GM12878 (cell line): Measurements from ENCODE around the gene BANP. TPM values are rescaled to one million over a fixed set of nuclear protein-coding genes. Genes with fewer than 3 reads are reported as not detected.

Experiments
- ATAC-seq: fragments of 200-7000 bp; cut with Tn5 transposase; 3 replicates; pipeline ENCODE4 v1.9.1; 2020; ENCODE audit warnings: mild to moderate bottlenecking, moderate library complexity
- BruUV-seq: library from RNA; stranded (reverse); fragments of 400-500 nt; replicated peaks from 2 replicates; lab custom pipeline; 2021; lab: Mats Ljungman, UMichigan
- CTCF ChIA-PET: fragments of 300-600 bp; sonication (Branson Sonifier 250); formaldehyde crosslinking; extraction: SDS; loops from one replicate; lab custom pipeline; 2021; ENCODE audit warnings: inconsistent platforms; lab: Yijun Ruan, JAX
- POLR2A ChIA-PET: fragments of 350-600 bp; formaldehyde crosslinking; extraction: SDS; loops from one replicate; lab custom pipeline; 2021; ENCODE audit warnings: inconsistent platforms; lab: Charles Lee
- RAD21 ChIA-PET: fragments of 300-600 bp; sonication (Branson Sonifier 250); formaldehyde crosslinking; loops from one replicate; lab custom pipeline; 2023; ENCODE audit warnings: antibody characterized with exemption; ENCODE audit not compliant: unreplicated experiment; lab: Charles Lee
- SMC1A ChIA-PET: fragments of 300-600 bp; sonication (Branson Sonifier 250); formaldehyde crosslinking; loops from one replicate; lab custom pipeline; 2023; ENCODE audit not compliant: unreplicated experiment, uncharacterized antibody; lab: Charles Lee
- DNase-seq: peaks from one replicate; pipeline ENCODE4 v3.0.0-alpha.2; 2011; ENCODE audit warnings: low read depth, low spot score
- FAIRE-seq: peaks from 3 replicates; lab custom pipeline; 2011; peaks lifted over from hg19 to GRCh38; lab: Jason Lieb, UNC
- H2AFZ ChIP-seq: 2 replicates; pipeline ENCODE4 v1.6.0; 2011; ENCODE audit warnings: low read depth, low read length, control low read depth; ENCODE audit not compliant: control insufficient read depth
- H3K27ac ChIP-seq: 2 replicates; pipeline ENCODE4 v1.5.1; 2011; ENCODE audit warnings: control low read depth; ENCODE audit not compliant: control insufficient read depth, insufficient read depth
- H3K27me3 ChIP-seq, 2 experiments: replicated peaks in 1 of 2; 2 replicates each; pipeline versions ENCODE4 v1.6.0 to v1.6.1; 2011; ENCODE audit warnings: low read length in 1 of 2; ENCODE audit not compliant: control insufficient read depth in 2 of 2, insufficient read depth in 2 of 2
- H3K36me3 ChIP-seq, 2 experiments: 2 replicates each; pipeline ENCODE4 v1.5.1; 2011; ENCODE audit warnings: low read length in 1 of 2; ENCODE audit not compliant: control insufficient read depth in 2 of 2, insufficient read depth in 2 of 2
- H3K4me1 ChIP-seq: 2 replicates; pipeline ENCODE4 v1.6.1; 2011; ENCODE audit warnings: mild to moderate bottlenecking, low read length, moderate library complexity, mixed read lengths; ENCODE audit not compliant: control insufficient read depth, insufficient read depth
- H3K4me2 ChIP-seq: 2 replicates; pipeline ENCODE4 v1.6.0; 2011; ENCODE audit warnings: control low read depth; ENCODE audit not compliant: control insufficient read depth, insufficient read depth
- H3K4me3 ChIP-seq: fragments of 200-600 bp; sonication (generic); 2 replicates; pipeline ENCODE4 v1.5.1; 2016
- H3K79me2 ChIP-seq: 2 replicates; pipeline ENCODE4 v1.6.0; 2011; ENCODE audit warnings: low read length; ENCODE audit not compliant: control insufficient read depth, insufficient read depth
- H3K9ac ChIP-seq: 2 replicates; pipeline ENCODE4 v1.8.0; 2011; ENCODE audit warnings: low read length, control low read depth, mixed read lengths; ENCODE audit not compliant: control insufficient read depth, insufficient read depth
- H3K9me3 ChIP-seq: replicated peaks from 3 replicates; pipeline ENCODE4 v1.5.1; 2011; ENCODE audit warnings: mild to moderate bottlenecking, low read length; ENCODE audit not compliant: control insufficient read depth, insufficient read depth
- H4K20me1 ChIP-seq: 2 replicates; pipeline ENCODE4 v1.6.0; 2011; ENCODE audit not compliant: control insufficient read depth, insufficient read depth
- FOXK2 ChIP-seq: fragments of 450-650 bp; IDR thresholded peaks from 2 replicates; pipeline ENCODE4 v1.6.1; 2017; ENCODE audit warnings: mild to moderate bottlenecking, moderate library complexity
- IKZF2 ChIP-seq, 2 experiments: fragments of 450-650 bp; IDR thresholded peaks; 2 replicates each; pipeline ENCODE4 v1.6.1; 2017; ENCODE audit warnings: mild to moderate bottlenecking in 2 of 2, moderate library complexity in 2 of 2
- KAT2A ChIP-seq: conservative IDR thresholded peaks from 2 replicates; pipeline ENCODE4 v1.6.1; 2011; ENCODE audit warnings: low read depth, low read length; ENCODE audit not compliant: control insufficient read depth
- NFYA ChIP-seq: IDR thresholded peaks from 2 replicates; pipeline ENCODE4 v1.6.1; 2011; ENCODE audit warnings: low read depth, mild to moderate bottlenecking, low read length, improper control_type of control experiment, borderline replicate concordance
- POU2F2 ChIP-seq: IDR thresholded peaks from 3 replicates; pipeline ENCODE4 v1.6.1; 2011; ENCODE audit warnings: low read depth, mild to moderate bottlenecking, low read length, borderline replicate concordance
- SIN3A ChIP-seq: IDR thresholded peaks from 2 replicates; pipeline ENCODE4 v1.6.1; 2012; ENCODE audit warnings: low read depth, low read length, improper control_type of control experiment
- SP1 ChIP-seq: IDR thresholded peaks from one replicate; pipeline ENCODE4 v1.6.1; 2011; ENCODE audit warnings: low read depth, low read length
- WGBS: methylation state at CpG from one replicate; pipeline ENCODE4 v1.1.6; 2016; ENCODE audit warnings: low lambda C conversion rate; ENCODE audit not compliant: insufficient replicate concordance, insufficient coverage; ENCODE audit errors: missing lambda C conversion rate; 5-methylcytosine and 5-hydroxymethylcytosine counted together
- in situ Hi-C: fragments of 300-500 bp; cut with MboI; formaldehyde crosslinking; loops from 9 replicates; pipeline ENCODE4 v1.14.3; 2018; ENCODE audit warnings: mixed read lengths
- intact Hi-C: fragments of 100-400 bp; cut with micrococcal nuclease; formaldehyde crosslinking; loops from one replicate; pipeline ENCODE4 v1.14.2; 2022; ENCODE audit not compliant: unreplicated experiment
- polyA plus RNA-seq, 11 experiments: library from polyadenylated mRNA; depleted of rRNA in 4 of 11; unstranded in 6 of 11; stranded (reverse) in 5 of 11; fragments of >200 nt; fragmentation: Nextera tagmentation in 4 of 11; fragmentation: Illumina TruSeq in 1 of 11; extraction: Ambion mirVana in 4 of 11; extraction: Trizol in 1 of 11; gene quantifications; 1 replicate in 1 of 11; 2 replicates in 10 of 11; pipeline versions ENCODE4 v1.2.1 to v1.2.3, GENCODE V29; 2011 to 2016; ENCODE audit warnings: inconsistent platforms in 2 of 11, missing spikeins in 2 of 11, low read depth in 1 of 11
- total RNA-seq, 4 experiments: library from RNA; depleted of rRNA in 3 of 4; stranded (reverse); fragments of >200 nt in 3 of 4; fragmentation: Illumina TruSeq in 1 of 4; extraction: Trizol in 1 of 4; gene quantifications; 2 replicates each; pipeline versions ENCODE4 v1.2.1 to v1.2.3, GENCODE V29; 2013 to 2021
- TF ChIP-seq, protein P1 (sequence below): IDR thresholded peaks from 2 replicates; pipeline ENCODE4 v1.6.1; 2012; ENCODE audit warnings: low read depth, low read length, improper control_type of control experiment
- TF ChIP-seq, protein P2 (sequence below): fragments of 450-650 bp; formaldehyde crosslinking; IDR thresholded peaks from 2 replicates; pipeline ENCODE4 v1.4.0; 2020; ENCODE audit warnings: mild to moderate bottlenecking, moderate library complexity

Gene BANP
- total and polyA plus RNA-seq, 10 of the 15 experiments (the other 5 are each of a cell fraction or from before 2014, with no cell fraction given) = 3.9 to 21.9 (median 12.2) TPM

DNA sequence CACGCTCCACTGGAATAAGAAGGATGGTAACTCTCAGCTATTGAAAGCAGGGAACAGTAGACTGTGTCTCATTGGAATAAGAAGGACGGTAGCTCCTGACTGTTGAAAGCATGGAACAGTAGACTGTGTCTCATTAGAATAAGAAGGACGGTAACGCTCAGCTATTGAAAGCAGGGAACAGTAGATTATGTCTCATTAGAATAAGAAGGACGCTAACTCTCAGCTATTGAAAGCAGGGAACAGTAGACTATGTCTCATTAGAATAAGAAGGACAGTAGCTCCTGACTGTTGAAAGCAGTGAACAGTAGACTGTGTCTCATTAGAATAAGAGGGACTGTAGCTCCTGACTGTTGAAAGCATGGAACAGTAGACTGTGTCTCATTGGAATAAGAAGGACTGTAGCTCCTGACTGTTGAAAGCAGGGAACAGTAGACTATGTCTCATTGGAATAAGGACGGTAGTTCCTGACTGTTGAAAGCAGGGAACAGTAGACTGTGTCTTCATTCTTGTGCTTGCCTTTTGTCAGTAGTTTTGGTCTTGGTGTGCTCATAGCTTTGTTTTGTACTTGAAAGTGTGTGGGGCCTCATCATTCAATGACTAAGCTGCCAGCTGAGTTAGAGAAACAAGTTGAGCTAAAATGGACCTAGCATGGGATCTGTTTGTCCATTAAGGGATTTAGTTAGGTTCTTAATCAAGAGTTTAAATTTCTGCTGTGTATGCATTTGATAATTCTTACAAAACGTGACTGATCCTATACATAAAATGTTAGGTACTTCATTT is 58.5 kb downstream of the BANP start:
- in situ Hi-C loops = no loop called here
- intact Hi-C loops = no loop called here
- ChIA-PET SMC1A (no interaction called here), CTCF (interaction anchor here (0.5 to 0.8 kb wide), 2 partner anchors 12 to 53 kb away, joined by 3 to 4 read pairs; no protein-coding TSS in a partner anchor), POLR2A (interaction anchor here (0.5 kb wide), 1 partner anchor 72 kb away, joined by 3 read pairs; no protein-coding TSS in a partner anchor), RAD21 (no interaction called here)
- Histone ChIP-seq H2AFZ (no peak overlapping the region), H3K9me3 (no peaks in the 10 kb centered on the region), H3K36me3 (peaks cover 6 to 13% of the 10 kb centered on the region in 2 experiments; a peak in 3 of 4 replicates), H3K4me2 (no peak overlapping the region), H3K27ac (no peak overlapping the region), H3K27me3 (no peaks in the 10 kb centered on the region), H4K20me1 (no peaks in the 10 kb centered on the region), H3K9ac (no peak overlapping the region), H3K79me2 (no peaks in the 10 kb centered on the region), H3K4me3 (no peak overlapping the region), H3K4me1 (no peaks in the 10 kb centered on the region)
- TF ChIP-seq SIN3A (no peak), KAT2A (no peak), POU2F2 (no peak), IKZF2 (IDR thresholded peaks at IDR 0.05) (no peak), SP1 (no peak), NFYA (no peak), FOXK2 (no peak)
- TF ChIP-seq, protein P1, sequence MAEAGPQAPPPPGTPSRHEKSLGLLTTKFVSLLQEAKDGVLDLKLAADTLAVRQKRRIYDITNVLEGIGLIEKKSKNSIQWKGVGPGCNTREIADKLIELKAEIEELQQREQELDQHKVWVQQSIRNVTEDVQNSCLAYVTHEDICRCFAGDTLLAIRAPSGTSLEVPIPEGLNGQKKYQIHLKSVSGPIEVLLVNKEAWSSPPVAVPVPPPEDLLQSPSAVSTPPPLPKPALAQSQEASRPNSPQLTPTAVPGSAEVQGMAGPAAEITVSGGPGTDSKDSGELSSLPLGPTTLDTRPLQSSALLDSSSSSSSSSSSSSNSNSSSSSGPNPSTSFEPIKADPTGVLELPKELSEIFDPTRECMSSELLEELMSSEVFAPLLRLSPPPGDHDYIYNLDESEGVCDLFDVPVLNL = no peak
- TF ChIP-seq, protein P2, sequence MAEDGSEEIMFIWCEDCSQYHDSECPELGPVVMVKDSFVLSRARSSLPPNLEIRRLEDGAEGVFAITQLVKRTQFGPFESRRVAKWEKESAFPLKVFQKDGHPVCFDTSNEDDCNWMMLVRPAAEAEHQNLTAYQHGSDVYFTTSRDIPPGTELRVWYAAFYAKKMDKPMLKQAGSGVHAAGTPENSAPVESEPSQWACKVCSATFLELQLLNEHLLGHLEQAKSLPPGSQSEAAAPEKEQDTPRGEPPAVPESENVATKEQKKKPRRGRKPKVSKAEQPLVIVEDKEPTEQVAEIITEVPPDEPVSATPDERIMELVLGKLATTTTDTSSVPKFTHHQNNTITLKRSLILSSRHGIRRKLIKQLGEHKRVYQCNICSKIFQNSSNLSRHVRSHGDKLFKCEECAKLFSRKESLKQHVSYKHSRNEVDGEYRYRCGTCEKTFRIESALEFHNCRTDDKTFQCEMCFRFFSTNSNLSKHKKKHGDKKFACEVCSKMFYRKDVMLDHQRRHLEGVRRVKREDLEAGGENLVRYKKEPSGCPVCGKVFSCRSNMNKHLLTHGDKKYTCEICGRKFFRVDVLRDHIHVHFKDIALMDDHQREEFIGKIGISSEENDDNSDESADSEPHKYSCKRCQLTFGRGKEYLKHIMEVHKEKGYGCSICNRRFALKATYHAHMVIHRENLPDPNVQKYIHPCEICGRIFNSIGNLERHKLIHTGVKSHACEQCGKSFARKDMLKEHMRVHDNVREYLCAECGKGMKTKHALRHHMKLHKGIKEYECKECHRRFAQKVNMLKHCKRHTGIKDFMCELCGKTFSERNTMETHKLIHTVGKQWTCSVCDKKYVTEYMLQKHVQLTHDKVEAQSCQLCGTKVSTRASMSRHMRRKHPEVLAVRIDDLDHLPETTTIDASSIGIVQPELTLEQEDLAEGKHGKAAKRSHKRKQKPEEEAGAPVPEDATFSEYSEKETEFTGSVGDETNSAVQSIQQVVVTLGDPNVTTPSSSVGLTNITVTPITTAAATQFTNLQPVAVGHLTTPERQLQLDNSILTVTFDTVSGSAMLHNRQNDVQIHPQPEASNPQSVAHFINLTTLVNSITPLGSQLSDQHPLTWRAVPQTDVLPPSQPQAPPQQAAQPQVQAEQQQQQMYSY = no peak
- WGBS = 92% methylated on average over 7 of the region's 7 CpGs
- no TSS peak for BruUV-seq
- ATAC-seq (no peak), FAIRE-seq (no peak), DNase-seq (no peak)
